ENCODE measurements around the gene KIF26A.

KIF26A gene

GRCh38 chr14:104113631-104114420 lies 24.6 kb upstream of the KIF26A start:
- DNase-seq = no peak

GRCh38 chr14:104114421-104115130 lies 23.8 kb upstream of the KIF26A start:
- no peak for DNase-seq

- no peak for DNase-seq
Observed at GRCh38 chr14:104115131-104115600, 23.2 kb upstream of the KIF26A start.

GRCh38 chr14:104115691-104116287 lies 22.6 kb upstream of the KIF26A start:
- no peak for DNase-seq

GRCh38 chr14:104116288-104116755 lies 22.1 kb upstream of the KIF26A start:
- DNase-seq = no peak

- DNase-seq = no peak
Observed at GRCh38 chr14:104116756-104117340, 21.5 kb upstream of the KIF26A start.

GRCh38 chr14:104117341-104118005 lies 20.9 kb upstream of the KIF26A start:
- DNase-seq = no peak

GRCh38 chr14:104118006-104118844 lies 20.2 kb upstream of the KIF26A start:
- DNase-seq = no peak

GRCh38 chr14:104119119-104119487 lies 19.3 kb upstream of the KIF26A start:
- DNase-seq = no peak

- no peak for DNase-seq
Observed at GRCh38 chr14:104119488-104120251, 18.7 kb upstream of the KIF26A start.

- no peak for DNase-seq
Observed at GRCh38 chr14:104120281-104120741, 18.1 kb upstream of the KIF26A start.

GRCh38 chr14:104121142-104121541 lies 17.2 kb upstream of the KIF26A start:
- DNase-seq = no peak

GRCh38 chr14:104123879-104124278 lies 14.5 kb upstream of the KIF26A start:
- no peak for DNase-seq

GRCh38 chr14:104125011-104125410 lies 13.4 kb upstream of the KIF26A start:
- no peak for DNase-seq

- no peak for DNase-seq
Observed at GRCh38 chr14:104126753-104127152, 11.6 kb upstream of the KIF26A start.

- DNase-seq = no peak
Observed at GRCh38 chr14:104128981-104129380, 9.4 kb upstream of the KIF26A start.

- no peak for DNase-seq
Observed at GRCh38 chr14:104129556-104129955, 8.8 kb upstream of the KIF26A start.

GRCh38 chr14:104130974-104131651 lies 7.3 kb upstream of the KIF26A start:
- DNase-seq = no peak

- no peak for DNase-seq
Observed at GRCh38 chr14:104131968-104132732, 6.2 kb upstream of the KIF26A start.

Measured in fibroblast of skin of abdomen (primary cell).